Sigmoid colon (tissue), 7 donors: ENCODE data around the gene DDIT4. TPM values are rescaled to one million over a fixed set of nuclear protein-coding genes. Genes with fewer than 3 reads are reported as not detected.
A peak's percentile ranks its signal among the peaks of the same experiment; 100 is the strongest.
"Not testable (repeated sequence)": the region's sequence is repeated elsewhere in the genome, so short reads cannot be mapped to it uniquely, and the experiment has no call there.

ENCODE experiments used
- DNase-seq: peaks from one replicate; pipeline ENCODE4 v3.0.0-alpha.2; 2019
- H3K27ac ChIP-seq, 4 donors: fragments of 200-600 bp; sonication (generic); one replicate each; pipeline ENCODE4 v1.5.1; 2016 to 2019; ENCODE audit warnings: mild to moderate bottlenecking in 1 of 4
- H3K27me3 ChIP-seq, 3 donors: fragments of 200-600 bp; sonication (generic); one replicate each; pipeline ENCODE4 v1.5.1; 2019; ENCODE audit warnings: mild to moderate bottlenecking in 1 of 3
- H3K36me3 ChIP-seq, 4 donors: fragments of 200-600 bp; sonication (generic); one replicate each; pipeline ENCODE4 v1.5.1; 2016 to 2019
- H3K4me1 ChIP-seq, 4 donors: fragments of 200-600 bp; sonication (generic); one replicate each; pipeline ENCODE4 v1.5.1; 2017 to 2019
- H3K4me3 ChIP-seq, 4 donors: fragments of 200-600 bp; sonication (generic); one replicate each; pipeline ENCODE4 v1.5.1; 2017 to 2019; ENCODE audit warnings: mild to moderate bottlenecking in 2 of 4, moderate library complexity in 1 of 4
- H3K9me3 ChIP-seq, 4 donors: fragments of 200-600 bp in 3 of 4; sonication (generic) in 3 of 4; one replicate each; pipeline versions ENCODE4 v1.5.1 to v1.6.1; 2013 to 2019
- EP300 ChIP-seq, 4 donors: sonication (generic); formaldehyde crosslinking; IDR thresholded peaks; one replicate each; pipeline ENCODE4 v1.6.1; 2017; ENCODE audit warnings: antibody characterized with exemption in 4 of 4
- POLR2A ChIP-seq, 2 donors: fragments of 450-650 bp; IDR thresholded peaks; one replicate each; pipeline ENCODE4 v1.6.1; 2016; ENCODE audit warnings: antibody characterized with exemption in 2 of 2, mild to moderate bottlenecking in 2 of 2, moderate library complexity in 2 of 2
- POLR2AphosphoS5 ChIP-seq, 4 donors: sonication (generic); formaldehyde crosslinking; IDR thresholded peaks; one replicate each; pipeline ENCODE4 v1.6.1; 2017; ENCODE audit warnings: antibody characterized with exemption in 4 of 4
- WGBS, 2 donors: extraction: QIAGEN DNeasy Blood & Tissue Kit; methylation state at CpG; one replicate each; pipeline ENCODE4 v1.1.7; 2013; 5-methylcytosine and 5-hydroxymethylcytosine counted together
- intact Hi-C: fragments of 100-400 bp; cut with DNase I; formaldehyde crosslinking; loops from one replicate; pipeline ENCODE4 v1.15.1; 2023
- polyA plus RNA-seq, 3 donors: library from polyadenylated mRNA; stranded (reverse); fragments of 200-250 nt; gene quantifications; one replicate each; pipeline ENCODE4 v1.2.3, GENCODE V29; 2013
- total RNA-seq, 4 donors: library from RNA; depleted of rRNA; stranded (reverse); fragments of >200 nt; gene quantifications; one replicate each; pipeline ENCODE4 v1.1.0, GENCODE V29; 2016
- TF ChIP-seq, protein P1 (sequence below), 4 experiments: fragments of 450-650 bp in 3 of 4; fragments of 200-600 bp in 1 of 4; IDR thresholded peaks; one replicate each; pipeline ENCODE4 v1.5.1; 2016 to 2019; ENCODE audit warnings: antibody characterized with exemption in 4 of 4, mild to moderate bottlenecking in 3 of 4, moderate library complexity in 2 of 4
- donor health status: healthy with polysubstance abuse.
- donor health status: Bipolar disorder and iron deficiency.
- donor health status: healthy.

The DDIT4 gene
- total and polyA plus RNA-seq, 7 donors = 71.5 to 413 (median 100.0) TPM

DNA sequence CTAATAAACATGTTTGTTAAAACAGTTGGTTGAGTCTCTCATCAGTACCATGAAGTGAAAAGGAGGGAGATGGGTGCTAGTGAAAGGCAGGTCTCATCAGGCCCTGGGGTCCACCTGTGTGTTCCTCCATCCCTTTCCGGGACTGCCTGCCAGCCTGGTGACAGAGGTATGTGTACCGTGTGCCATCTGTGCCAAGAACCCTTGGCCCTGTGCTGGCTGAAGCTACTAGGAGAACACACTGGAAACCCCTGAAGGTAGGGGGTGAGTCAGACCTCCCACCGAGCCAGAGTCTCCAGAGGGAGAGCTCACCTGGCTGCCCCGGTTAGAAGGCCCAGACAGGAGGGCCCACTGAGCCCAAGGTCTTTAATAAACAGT lies 2.3 kb downstream of the DDIT4 start:
- H3K36me3 ChIP-seq = peaks cover 9 to 23% (median 15%) of the 10 kb centered on the region in 4 donors
- peaks cover 0 to 32% (median 29%) of the 10 kb centered on the region in 4 donors for H3K4me1 ChIP-seq
- H3K27me3 ChIP-seq = no peaks in the 10 kb centered on the region
- TF ChIP-seq POLR2A (IDR thresholded peaks at IDR 0.05) = peak in 1 of 2 donors; percentile 11
- no peak for TF ChIP-seq EP300 (IDR thresholded peaks at IDR 0.05)
- TF ChIP-seq, protein P1, sequence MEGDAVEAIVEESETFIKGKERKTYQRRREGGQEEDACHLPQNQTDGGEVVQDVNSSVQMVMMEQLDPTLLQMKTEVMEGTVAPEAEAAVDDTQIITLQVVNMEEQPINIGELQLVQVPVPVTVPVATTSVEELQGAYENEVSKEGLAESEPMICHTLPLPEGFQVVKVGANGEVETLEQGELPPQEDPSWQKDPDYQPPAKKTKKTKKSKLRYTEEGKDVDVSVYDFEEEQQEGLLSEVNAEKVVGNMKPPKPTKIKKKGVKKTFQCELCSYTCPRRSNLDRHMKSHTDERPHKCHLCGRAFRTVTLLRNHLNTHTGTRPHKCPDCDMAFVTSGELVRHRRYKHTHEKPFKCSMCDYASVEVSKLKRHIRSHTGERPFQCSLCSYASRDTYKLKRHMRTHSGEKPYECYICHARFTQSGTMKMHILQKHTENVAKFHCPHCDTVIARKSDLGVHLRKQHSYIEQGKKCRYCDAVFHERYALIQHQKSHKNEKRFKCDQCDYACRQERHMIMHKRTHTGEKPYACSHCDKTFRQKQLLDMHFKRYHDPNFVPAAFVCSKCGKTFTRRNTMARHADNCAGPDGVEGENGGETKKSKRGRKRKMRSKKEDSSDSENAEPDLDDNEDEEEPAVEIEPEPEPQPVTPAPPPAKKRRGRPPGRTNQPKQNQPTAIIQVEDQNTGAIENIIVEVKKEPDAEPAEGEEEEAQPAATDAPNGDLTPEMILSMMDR (IDR thresholded peaks at IDR 0.05) = no peak
- TF ChIP-seq POLR2AphosphoS5 (IDR thresholded peaks at IDR 0.05) = peak in 1 of 4 donors; percentile 17
- H3K27ac ChIP-seq = peak overlapping the region; percentile 96 to 99 (median 97)
- no peak for DNase-seq
- intact Hi-C loops = no loop called here
- WGBS, 2 donors = 15 to 49% methylated on average over 4 of the region's 4 CpGs
- H3K4me3 ChIP-seq = peak overlapping the region; percentile 76 to 90 (median 81)
- no peaks in the 10 kb centered on the region for H3K9me3 ChIP-seq

DNA sequence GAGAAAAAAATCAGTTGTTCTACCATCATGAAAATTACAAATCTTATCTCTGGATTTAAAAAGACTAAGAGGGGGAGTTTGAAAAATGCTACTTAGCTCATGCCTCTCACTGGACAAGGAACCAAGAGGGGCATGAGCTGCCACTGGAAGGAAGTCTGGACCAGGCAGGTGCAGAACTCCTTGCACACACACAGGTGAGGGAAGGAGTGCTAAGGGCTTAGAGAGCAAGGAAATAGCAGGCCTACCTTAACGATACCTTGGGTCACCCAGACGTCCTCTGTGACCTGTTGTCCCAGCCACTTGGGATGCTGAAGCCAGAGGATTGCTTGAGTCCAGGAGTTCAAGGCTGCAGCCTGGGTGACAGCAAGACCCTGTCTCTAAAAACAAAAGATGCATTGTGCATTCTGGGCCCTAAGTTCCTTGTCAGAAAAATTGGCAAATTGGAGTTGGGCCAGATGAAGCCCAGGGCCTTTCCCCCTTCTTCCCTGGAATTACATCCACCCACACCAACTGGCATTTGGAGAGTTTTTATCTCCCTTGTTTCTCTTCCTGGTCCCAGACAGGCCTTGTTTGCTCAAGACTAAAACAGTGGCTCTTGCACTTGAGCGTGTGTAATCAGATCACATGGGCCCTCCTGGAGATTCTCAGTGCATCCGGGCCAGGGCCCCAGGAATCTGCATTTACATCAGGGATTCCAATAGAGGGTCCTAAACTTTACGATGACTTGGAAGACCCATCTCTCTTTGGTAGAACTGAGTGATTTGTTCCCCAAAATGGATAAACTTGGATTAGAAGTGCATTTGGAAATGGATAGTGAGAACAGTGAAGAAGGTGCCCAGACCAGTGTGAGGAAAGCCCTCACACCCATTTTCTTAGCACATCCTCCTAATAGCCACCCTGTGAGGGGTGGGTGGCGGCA lies 3.0 kb downstream of the DDIT4 start:
- no peak for TF ChIP-seq EP300 (IDR thresholded peaks at IDR 0.05)
- peak in 2 of 4 donors; percentile 21 to 29 for TF ChIP-seq POLR2AphosphoS5 (IDR thresholded peaks at IDR 0.05)
- peak in 1 of 2 donors; percentile 16 for TF ChIP-seq POLR2A (IDR thresholded peaks at IDR 0.05)
- Histone ChIP-seq H3K27me3 (no peaks in the 10 kb centered on the region), H3K27ac (peak overlapping the region; percentile 96 to 99 (median 97)), H3K4me3 (peak overlapping the region in 3 of 4 donors; percentile 76 to 90 (median 85)), H3K9me3 (no peaks in the 10 kb centered on the region), H3K36me3 (peaks cover 9 to 23% (median 15%) of the 10 kb centered on the region in 4 donors), H3K4me1 (peaks cover 0 to 32% (median 29%) of the 10 kb centered on the region in 4 donors)
- intact Hi-C loops = no loop called here
- DNase-seq = no peak
- 37 to 69% methylated on average over 6 of the region's 6 CpGs for WGBS, 2 donors

DNA sequence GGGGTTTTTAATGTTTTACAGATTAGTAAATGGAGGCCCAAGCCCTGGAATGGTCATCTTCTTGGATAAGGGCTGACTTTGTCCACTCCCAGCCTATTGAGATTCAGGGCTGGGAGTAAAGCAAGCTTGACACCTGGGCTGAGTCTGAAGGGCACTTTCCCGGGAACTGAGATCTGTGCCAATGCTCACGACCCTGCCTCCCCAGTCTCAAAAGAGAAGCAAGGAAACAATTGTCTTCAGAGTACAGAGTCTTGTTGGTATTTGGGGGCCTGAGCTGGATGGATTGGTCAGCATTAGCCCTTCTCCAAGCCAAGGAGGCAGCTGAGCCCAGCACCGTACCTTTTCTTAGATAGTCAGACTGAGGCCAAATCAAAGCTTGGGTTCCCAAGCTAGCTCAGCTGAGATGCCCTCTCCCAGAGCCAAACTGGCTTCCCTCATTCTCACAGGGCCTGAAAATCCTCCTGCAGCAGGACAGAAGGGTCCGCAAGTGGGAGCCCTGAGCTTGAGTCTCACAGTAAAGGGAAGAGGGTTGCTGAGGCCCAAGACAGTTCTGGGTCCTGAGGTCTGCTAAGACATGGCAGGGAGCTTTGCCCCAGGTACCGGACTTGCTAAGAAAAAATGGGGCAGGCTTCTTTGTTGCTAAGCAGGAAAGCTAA lies 3.7 kb downstream of the DDIT4 start:
- Histone ChIP-seq H3K4me3 (no peak overlapping the region), H3K27ac (peak overlapping the region; percentile 96 to 99 (median 97)), H3K27me3 (no peaks in the 10 kb centered on the region), H3K36me3 (peaks cover 9 to 23% (median 15%) of the 10 kb centered on the region in 4 donors), H3K4me1 (peaks cover 0 to 28% (median 24%) of the 10 kb centered on the region in 4 donors), H3K9me3 (no peaks in the 10 kb centered on the region)
- WGBS, 2 donors = 72 to 88% methylated on average over 5 of the region's 5 CpGs
- DNase-seq = no peak
- no peak for TF ChIP-seq POLR2AphosphoS5 (IDR thresholded peaks at IDR 0.05)
- intact Hi-C loops = no loop called here

DNA sequence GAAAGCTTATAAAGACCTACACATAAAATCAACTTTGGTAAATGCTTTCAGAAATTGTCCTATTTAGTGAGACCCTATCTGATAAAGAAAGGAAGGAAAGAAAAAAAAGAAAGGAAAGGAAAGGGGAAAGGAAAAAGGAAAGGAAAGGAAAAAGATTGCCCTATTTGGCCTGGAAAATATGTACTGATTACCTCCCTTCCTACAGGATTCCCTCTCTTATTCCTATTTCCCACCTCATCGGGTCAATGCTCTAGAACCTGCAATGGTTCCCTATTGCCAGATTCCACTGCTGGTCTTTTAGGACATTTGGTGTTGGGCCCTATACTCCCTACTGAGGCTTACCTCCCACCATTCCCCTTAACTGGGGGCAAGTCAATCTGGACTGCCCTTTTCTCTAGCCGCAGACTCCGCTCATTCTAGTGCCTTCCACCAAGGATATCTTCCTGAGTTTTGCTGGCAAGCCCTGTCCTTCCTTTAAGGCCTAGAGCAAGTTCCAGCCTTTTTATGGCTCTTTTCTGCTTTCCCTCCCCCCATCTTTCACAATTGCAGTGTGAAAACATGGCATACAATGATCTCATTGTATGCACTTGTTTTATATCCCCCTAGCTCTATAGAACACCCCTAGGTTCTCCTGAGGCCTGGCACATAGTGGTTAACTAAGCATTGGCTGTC lies 4.4 kb downstream of the DDIT4 start:
- no peaks in the 10 kb centered on the region for H3K9me3 ChIP-seq
- WGBS, 2 donors = 36 to 80% methylated on average over 3 of the region's 3 CpGs
- H3K4me1 ChIP-seq = peaks cover 0 to 24% (median 20%) of the 10 kb centered on the region in 4 donors
- H3K36me3 ChIP-seq = peaks cover 9 to 23% (median 15%) of the 10 kb centered on the region in 4 donors
- intact Hi-C loops = no loop called here
- no peaks in the 10 kb centered on the region for H3K27me3 ChIP-seq
- H3K27ac ChIP-seq = peak overlapping the region in 2 of 4 donors; percentile 96 to 97
- TF ChIP-seq POLR2AphosphoS5 (IDR thresholded peaks at IDR 0.05) (no peak), EP300 (IDR thresholded peaks at IDR 0.05) (no peak), POLR2A (IDR thresholded peaks at IDR 0.05) (no peak)
- TF ChIP-seq, protein P1 (IDR thresholded peaks at IDR 0.05) = no peak
- H3K4me3 ChIP-seq = no peak overlapping the region
- DNase-seq = no peak

DNA sequence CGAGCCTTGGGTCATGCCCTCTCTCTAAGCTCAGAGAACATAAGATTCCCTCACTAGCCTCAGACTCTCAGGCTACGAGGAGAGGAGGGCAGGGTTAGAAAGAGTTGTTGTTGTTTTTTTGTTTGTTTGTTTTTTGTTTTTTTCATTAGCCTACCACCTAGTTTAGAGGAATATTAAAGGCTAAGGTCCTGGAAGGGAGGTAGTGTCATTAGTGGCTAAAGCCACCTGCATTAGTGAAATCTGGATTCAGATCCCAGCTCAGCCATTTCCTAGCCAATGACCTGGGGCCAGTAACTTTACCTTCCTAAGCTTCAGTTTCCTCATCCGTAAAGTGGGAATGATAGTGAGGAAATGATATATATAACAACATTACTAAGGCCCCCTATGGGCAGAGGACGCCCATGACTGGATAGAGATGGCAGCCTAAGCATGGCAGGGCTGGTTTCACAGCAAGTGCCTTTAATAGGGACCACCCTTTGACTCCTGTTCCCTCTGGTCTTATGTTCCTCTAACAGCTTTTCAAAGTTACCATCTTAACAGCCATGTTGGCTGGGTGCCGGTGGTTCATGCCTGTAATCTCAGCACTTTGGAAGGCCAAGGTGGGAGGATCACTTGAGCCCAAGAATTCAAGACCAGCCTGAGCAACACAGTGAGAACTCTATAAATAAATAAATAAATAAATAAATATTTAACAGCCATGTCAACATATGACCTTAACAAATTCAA lies 5.1 kb downstream of the DDIT4 start:
- H3K27me3 ChIP-seq = no peaks in the 10 kb centered on the region
- H3K9me3 ChIP-seq = no peaks in the 10 kb centered on the region
- intact Hi-C loops = no loop called here
- TF ChIP-seq EP300 (IDR thresholded peaks at IDR 0.05) (no peak), POLR2A (IDR thresholded peaks at IDR 0.05) (no peak), POLR2AphosphoS5 (IDR thresholded peaks at IDR 0.05) (no peak)
- TF ChIP-seq, protein P1 (IDR thresholded peaks at IDR 0.05) = no peak
- no peak overlapping the region for H3K4me3 ChIP-seq
- peaks cover 9 to 23% (median 15%) of the 10 kb centered on the region in 4 donors for H3K36me3 ChIP-seq
- peaks cover 0 to 24% (median 20%) of the 10 kb centered on the region in 4 donors for H3K4me1 ChIP-seq
- 66 to 85% methylated on average over 5 of the region's 5 CpGs for WGBS, 2 donors
- H3K27ac ChIP-seq = no peak overlapping the region
- no peak for DNase-seq

DNA sequence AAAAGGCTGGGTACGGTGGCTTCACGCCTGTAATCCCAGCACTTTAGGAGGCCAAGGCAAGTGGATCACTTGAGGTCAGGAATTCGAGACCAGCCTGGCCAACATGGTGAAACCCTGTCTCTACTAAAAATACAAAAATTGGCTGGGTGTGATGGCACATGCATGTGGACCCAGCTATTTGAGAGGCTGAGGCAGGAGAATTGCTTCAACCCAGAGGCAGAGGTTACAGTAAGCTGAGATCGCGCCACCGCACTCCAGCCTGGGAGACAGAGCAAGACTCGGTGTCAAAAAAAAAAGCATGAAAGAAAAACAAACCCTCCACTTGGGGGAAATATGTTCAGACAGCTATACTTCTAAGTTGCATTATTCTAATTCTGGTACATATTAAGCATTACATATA lies 5.9 kb downstream of the DDIT4 start:
- intact Hi-C loops, H3K27me3 ChIP-seq, DNase-seq, H3K4me3 ChIP-seq, H3K27ac ChIP-seq, H3K9me3 ChIP-seq: not testable (repeated sequence)
- 93% methylated on average over 7 of the region's 7 CpGs for WGBS, 2 donors
- Histone ChIP-seq H3K4me1 (peaks cover 0 to 21% (median 20%) of the 10 kb centered on the region in 4 donors), H3K36me3 (peaks cover 9 to 20% (median 15%) of the 10 kb centered on the region in 4 donors)
